D721Med (cell line): ENCODE data around the gene CAVIN3.

Source experiments
- DNase-seq: peaks from one replicate; pipeline ENCODE4 v3.0.0; 2011; ENCODE audit warnings: low spot score; ENCODE audit not compliant: insufficient read length
- FAIRE-seq: peaks from 2 replicates; lab custom pipeline; 2011; peaks lifted over from hg19 to GRCh38; lab: Jason Lieb, UNC
- TF ChIP-seq, protein P1 (sequence below): IDR thresholded peaks from 2 replicates; pipeline ENCODE4 v1.5.1; 2012; ENCODE audit warnings: mild to moderate bottlenecking, control low read depth; ENCODE audit not compliant: insufficient read depth; ENCODE audit errors: missing control alignments

CAVIN3 gene

GRCh38 chr11:6345366-6345765 lies 25.1 kb upstream of the CAVIN3 start:
- FAIRE-seq, result no peak

DNA sequence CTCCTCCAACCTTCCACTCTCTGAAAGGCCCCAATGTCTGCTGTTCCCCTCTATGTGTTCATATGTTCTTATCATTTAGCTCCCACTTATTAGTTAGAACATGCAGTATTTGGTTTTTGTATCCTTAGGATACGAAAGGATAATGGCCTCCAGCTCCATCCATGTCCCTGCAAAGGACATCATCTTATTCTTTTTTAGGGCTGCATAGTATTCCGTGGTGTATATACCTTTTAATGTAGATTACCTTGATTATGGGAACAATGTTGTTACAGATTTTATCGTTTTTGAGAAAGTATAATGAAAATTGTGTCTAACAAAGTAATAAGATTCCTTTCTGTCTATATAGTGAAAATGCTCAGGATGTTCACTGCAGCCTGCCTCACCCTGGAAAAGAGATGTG lies 16.0 kb upstream of the CAVIN3 start:
- TF ChIP-seq, protein P1, sequence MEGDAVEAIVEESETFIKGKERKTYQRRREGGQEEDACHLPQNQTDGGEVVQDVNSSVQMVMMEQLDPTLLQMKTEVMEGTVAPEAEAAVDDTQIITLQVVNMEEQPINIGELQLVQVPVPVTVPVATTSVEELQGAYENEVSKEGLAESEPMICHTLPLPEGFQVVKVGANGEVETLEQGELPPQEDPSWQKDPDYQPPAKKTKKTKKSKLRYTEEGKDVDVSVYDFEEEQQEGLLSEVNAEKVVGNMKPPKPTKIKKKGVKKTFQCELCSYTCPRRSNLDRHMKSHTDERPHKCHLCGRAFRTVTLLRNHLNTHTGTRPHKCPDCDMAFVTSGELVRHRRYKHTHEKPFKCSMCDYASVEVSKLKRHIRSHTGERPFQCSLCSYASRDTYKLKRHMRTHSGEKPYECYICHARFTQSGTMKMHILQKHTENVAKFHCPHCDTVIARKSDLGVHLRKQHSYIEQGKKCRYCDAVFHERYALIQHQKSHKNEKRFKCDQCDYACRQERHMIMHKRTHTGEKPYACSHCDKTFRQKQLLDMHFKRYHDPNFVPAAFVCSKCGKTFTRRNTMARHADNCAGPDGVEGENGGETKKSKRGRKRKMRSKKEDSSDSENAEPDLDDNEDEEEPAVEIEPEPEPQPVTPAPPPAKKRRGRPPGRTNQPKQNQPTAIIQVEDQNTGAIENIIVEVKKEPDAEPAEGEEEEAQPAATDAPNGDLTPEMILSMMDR, result no peak
- DNase-seq, result no peak
- no peak for FAIRE-seq

More at GRCh38 chr11:6345366-6345765, 25.1 kb upstream of the CAVIN3 start:
- no peak for DNase-seq
- TF ChIP-seq, protein P1, result no peak

DNA sequence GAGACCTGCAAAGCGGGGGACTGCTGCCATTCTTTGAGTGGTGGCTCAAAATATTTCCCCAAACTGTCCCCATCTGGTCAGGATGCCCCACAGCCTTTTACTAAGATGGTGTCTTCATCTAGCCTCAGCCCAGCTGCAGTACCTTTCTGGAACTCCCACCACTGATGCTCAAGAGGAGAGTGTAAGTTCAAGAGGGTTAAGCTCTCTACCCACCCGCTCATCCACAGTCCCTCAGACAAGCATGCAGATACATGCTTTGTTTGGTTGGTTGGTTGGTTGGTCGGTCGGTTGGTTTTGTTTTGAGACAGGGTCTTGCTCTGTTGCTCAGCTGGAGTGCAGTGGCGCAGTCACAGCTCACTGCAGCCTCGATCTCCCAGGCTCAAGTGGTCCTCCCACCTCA lies 14.5 kb upstream of the CAVIN3 start:
- TF ChIP-seq, protein P1, result no peak
- FAIRE-seq (no peak), DNase-seq (no peak)

GRCh38 chr11:6333095-6333494 lies 12.8 kb upstream of the CAVIN3 start:
- FAIRE-seq, result no peak
- no peak for DNase-seq
- TF ChIP-seq, protein P1, result no peak

- no peak for FAIRE-seq
- TF ChIP-seq, protein P1, result no peak
- no peak for DNase-seq
Measured at GRCh38 chr11:6332066-6332465, 11.8 kb upstream of the CAVIN3 start.

GRCh38 chr11:6328321-6328720 lies 8.0 kb upstream of the CAVIN3 start:
- FAIRE-seq (no peak), DNase-seq (no peak)
- TF ChIP-seq, protein P1, result no peak

DNA sequence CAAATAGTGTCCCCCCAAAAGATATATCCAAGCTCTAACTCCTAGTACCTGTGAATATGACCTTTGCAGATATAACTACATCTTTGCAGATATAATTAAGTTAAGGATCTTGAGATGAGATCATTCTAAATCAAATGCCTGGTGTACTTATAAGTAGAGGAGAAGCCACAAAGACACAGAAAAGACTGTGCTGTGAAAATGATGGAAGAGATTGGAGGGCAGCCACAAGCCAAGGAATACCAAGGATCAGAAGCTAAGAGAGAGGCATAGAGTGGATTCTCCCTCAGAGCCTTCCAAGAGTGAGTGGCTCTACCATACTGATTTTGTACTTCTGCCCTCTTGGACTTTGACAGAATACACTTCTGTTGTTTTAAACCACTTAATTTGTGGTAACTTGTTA lies 7.5 kb upstream of the CAVIN3 start:
- TF ChIP-seq, protein P1, result no peak
- FAIRE-seq (no peak), DNase-seq (no peak)
